ENCODE measurements around the gene SPATA6L. TPM values are rescaled to one million over a fixed set of nuclear protein-coding genes. Genes with fewer than 3 reads are reported as not detected.

SPATA6L gene
- total RNA-seq, 1 experiment from 2014 or later: 2.4 TPM

DNA sequence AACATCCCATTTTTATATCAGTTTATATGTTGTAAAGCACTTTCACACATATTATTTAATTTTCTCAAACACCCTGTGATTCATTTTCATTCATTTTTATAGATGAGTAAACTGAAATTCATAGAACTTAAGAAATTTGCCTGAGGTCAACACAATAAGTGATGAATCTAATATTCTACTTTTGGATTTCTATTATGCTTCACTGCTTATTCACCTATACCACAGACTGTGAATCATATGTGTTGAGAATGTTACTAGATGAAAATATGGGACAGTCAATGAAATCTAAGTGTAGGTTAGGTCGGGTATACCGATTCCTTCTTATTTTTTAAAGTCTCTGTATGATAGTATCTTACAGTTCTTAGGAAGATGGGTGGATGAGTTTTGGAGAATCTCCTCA lies 37.8 kb upstream of the SPATA6L start:
- DNase-seq: no peak
- Mint-ChIP-seq H3K27ac (ENCODE audit: unreplicated experiment) (no peak overlapping the region), H3K4me1 (ENCODE audit: low read depth, unreplicated experiment) (no peaks in the 10 kb centered on the region), H3K4me3 (ENCODE audit: unreplicated experiment) (no peak overlapping the region), H3K27me3 (ENCODE audit: insufficient read depth, unreplicated experiment) (no peaks in the 10 kb centered on the region), H3K36me3 (ENCODE audit: insufficient read depth, unreplicated experiment) (peaks cover 24% of the 10 kb centered on the region), H3K9me3 (ENCODE audit: unreplicated experiment) (no peaks in the 10 kb centered on the region)
- TF ChIP-seq, protein P1, sequence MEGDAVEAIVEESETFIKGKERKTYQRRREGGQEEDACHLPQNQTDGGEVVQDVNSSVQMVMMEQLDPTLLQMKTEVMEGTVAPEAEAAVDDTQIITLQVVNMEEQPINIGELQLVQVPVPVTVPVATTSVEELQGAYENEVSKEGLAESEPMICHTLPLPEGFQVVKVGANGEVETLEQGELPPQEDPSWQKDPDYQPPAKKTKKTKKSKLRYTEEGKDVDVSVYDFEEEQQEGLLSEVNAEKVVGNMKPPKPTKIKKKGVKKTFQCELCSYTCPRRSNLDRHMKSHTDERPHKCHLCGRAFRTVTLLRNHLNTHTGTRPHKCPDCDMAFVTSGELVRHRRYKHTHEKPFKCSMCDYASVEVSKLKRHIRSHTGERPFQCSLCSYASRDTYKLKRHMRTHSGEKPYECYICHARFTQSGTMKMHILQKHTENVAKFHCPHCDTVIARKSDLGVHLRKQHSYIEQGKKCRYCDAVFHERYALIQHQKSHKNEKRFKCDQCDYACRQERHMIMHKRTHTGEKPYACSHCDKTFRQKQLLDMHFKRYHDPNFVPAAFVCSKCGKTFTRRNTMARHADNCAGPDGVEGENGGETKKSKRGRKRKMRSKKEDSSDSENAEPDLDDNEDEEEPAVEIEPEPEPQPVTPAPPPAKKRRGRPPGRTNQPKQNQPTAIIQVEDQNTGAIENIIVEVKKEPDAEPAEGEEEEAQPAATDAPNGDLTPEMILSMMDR (IDR thresholded peaks at IDR 0.05; ENCODE audit: insufficient read depth in 1 of 2, low read depth in 1 of 2, low read length in 1 of 2, severe bottlenecking in 1 of 2, unreplicated experiment in 1 of 2): no peak
- Histone ChIP-seq H3K4me3 (ENCODE audit: low read depth, low read length) (no peak overlapping the region), H3K9me3 (no peaks in the 10 kb centered on the region), H3K36me3 (ENCODE audit: control insufficient read depth, insufficient read depth, low read length) (no peaks in the 10 kb centered on the region), H3K4me1 (0 out of 2 replicates have a peak, but pooled peaks cover 6% of the 10 kb centered on the region), H3K27me3 (replicated peaks; ENCODE audit: control insufficient read depth, insufficient read depth, low read length) (no peaks in the 10 kb centered on the region)
- ChIA-PET POLR2A (no interaction called here), CTCF (no interaction called here)
- BruUV-seq (replicated peaks): no TSS peak
- intact Hi-C loops (cut with micrococcal nuclease; ENCODE audit: unreplicated experiment): no loop called here

DNA sequence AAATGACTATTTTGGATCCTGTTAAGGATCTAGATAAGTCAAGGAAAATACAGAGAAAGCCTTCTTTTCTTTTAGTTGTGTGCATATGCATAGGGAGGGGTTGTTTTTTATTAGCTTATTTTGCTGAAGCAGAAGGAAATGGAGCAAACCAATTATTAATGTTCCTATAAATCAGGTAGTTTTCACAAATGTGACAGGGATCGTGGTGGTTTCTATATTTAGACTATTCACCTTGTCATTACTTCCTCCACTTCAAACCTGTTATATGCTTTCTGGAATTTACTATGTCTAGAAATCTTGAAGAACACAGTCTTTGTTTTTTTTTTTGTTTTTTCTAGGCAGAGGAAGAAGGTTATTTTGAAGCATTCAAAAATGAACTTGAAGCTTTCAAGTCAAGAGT lies 35.2 kb upstream of the SPATA6L start:
- BruUV-seq (replicated peaks): no TSS peak
- CTCF ChIA-PET: no interaction called here
- Histone ChIP-seq H3K36me3 (ENCODE audit: control insufficient read depth, insufficient read depth, low read length) (no peaks in the 10 kb centered on the region), H3K27me3 (replicated peaks; ENCODE audit: control insufficient read depth, insufficient read depth, low read length) (no peaks in the 10 kb centered on the region), H3K4me1 (0 out of 2 replicates have a peak, but pooled peaks cover 6% of the 10 kb centered on the region), H3K4me3 (ENCODE audit: low read depth, low read length) (no peak overlapping the region), H3K9me3 (no peaks in the 10 kb centered on the region)
- Mint-ChIP-seq H3K9me3 (ENCODE audit: unreplicated experiment) (no peaks in the 10 kb centered on the region), H3K27me3 (ENCODE audit: insufficient read depth, unreplicated experiment) (no peaks in the 10 kb centered on the region), H3K27ac (ENCODE audit: unreplicated experiment) (no peak overlapping the region), H3K4me3 (ENCODE audit: unreplicated experiment) (no peak overlapping the region), H3K36me3 (ENCODE audit: insufficient read depth, unreplicated experiment) (peaks cover 18% of the 10 kb centered on the region), H3K4me1 (ENCODE audit: low read depth, unreplicated experiment) (no peaks in the 10 kb centered on the region)
- TF ChIP-seq, protein P1 (IDR thresholded peaks at IDR 0.05; ENCODE audit: insufficient read depth in 1 of 2, low read depth in 1 of 2, low read length in 1 of 2, severe bottlenecking in 1 of 2, unreplicated experiment in 1 of 2): no peak
- DNase-seq: no peak
- POLR2A ChIA-PET: no interaction called here
- intact Hi-C loops (cut with micrococcal nuclease; ENCODE audit: unreplicated experiment): no loop called here

DNA sequence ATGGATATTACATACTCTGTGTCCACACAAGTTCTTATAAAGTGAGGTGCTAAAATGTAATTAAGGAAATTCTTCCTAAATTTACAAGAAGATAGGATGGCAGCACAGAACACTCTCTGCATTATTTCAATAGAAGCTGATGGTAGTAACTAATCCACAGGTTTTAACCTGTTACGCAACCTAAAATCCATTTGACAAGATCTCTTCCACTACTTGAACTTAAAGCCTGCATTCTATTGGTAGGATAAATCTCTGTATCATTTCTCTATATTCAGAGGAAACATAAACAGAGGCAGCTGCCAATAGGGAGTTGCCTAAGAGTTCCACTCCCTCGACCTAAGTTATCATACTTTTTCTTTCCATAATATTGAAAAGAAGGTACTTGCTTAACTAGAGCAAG lies 34.7 kb upstream of the SPATA6L start:
- H3K9me3 ChIP-seq: no peaks in the 10 kb centered on the region
- H3K27me3 ChIP-seq (replicated peaks; ENCODE audit: control insufficient read depth, insufficient read depth, low read length): no peaks in the 10 kb centered on the region
- no peak for DNase-seq
- H3K4me1 Mint-ChIP-seq (ENCODE audit: low read depth, unreplicated experiment): no peaks in the 10 kb centered on the region
- no peak overlapping the region for H3K4me3 Mint-ChIP-seq (ENCODE audit: unreplicated experiment)
- BruUV-seq (replicated peaks): no TSS peak
- TF ChIP-seq, protein P1 (IDR thresholded peaks at IDR 0.05; ENCODE audit: insufficient read depth in 1 of 2, low read depth in 1 of 2, low read length in 1 of 2, severe bottlenecking in 1 of 2, unreplicated experiment in 1 of 2): no peak
- H3K36me3 Mint-ChIP-seq (ENCODE audit: insufficient read depth, unreplicated experiment): peaks cover 15% of the 10 kb centered on the region
- H3K4me1 ChIP-seq: 0 out of 2 replicates have a peak, but pooled peaks cover 6% of the 10 kb centered on the region
- ChIA-PET CTCF (no interaction called here), POLR2A (no interaction called here)
- no peaks in the 10 kb centered on the region for H3K36me3 ChIP-seq (ENCODE audit: control insufficient read depth, insufficient read depth, low read length)
- H3K9me3 Mint-ChIP-seq (ENCODE audit: unreplicated experiment): no peaks in the 10 kb centered on the region
- no peak overlapping the region for H3K4me3 ChIP-seq (ENCODE audit: low read depth, low read length)
- intact Hi-C loops (cut with micrococcal nuclease; ENCODE audit: unreplicated experiment): loop anchor here (1.0 kb wide), 1 partner anchor 22 kb away; the partner anchor contains the start of gene CDC37L1
- H3K27ac Mint-ChIP-seq (ENCODE audit: unreplicated experiment): no peak overlapping the region
- no peaks in the 10 kb centered on the region for H3K27me3 Mint-ChIP-seq (ENCODE audit: insufficient read depth, unreplicated experiment)

All from Caco-2 (cell line).